GM23338 (cell line): ENCODE data around the gene STK39. TPM values are rescaled to one million over a fixed set of nuclear protein-coding genes. Genes with fewer than 3 reads are reported as not detected.

ENCODE experiments used
- ATAC-seq: fragments of 200-7000 bp; cut with Tn5 transposase; 3 replicates; pipeline ENCODE4 v1.9.1; 2020
- DNase-seq: peaks from one replicate; pipeline ENCODE4 v3.0.0-alpha.2; 2015; ENCODE audit warnings: low spot score
- H2AFZ ChIP-seq: fragments of 200-600 bp; sonication (generic); 2 replicates; pipeline ENCODE4 v1.8.0; 2016; ENCODE audit warnings: antibody characterized with exemption, mild to moderate bottlenecking, moderate library complexity
- H3F3A ChIP-seq: fragments of 200-600 bp; sonication (generic); replicated peaks from 2 replicates; pipeline ENCODE4 v1.8.0; 2017; ENCODE audit warnings: antibody characterized with exemption, mixed run types, low read depth
- H3K27ac ChIP-seq: fragments of 200-600 bp; sonication (generic); 2 replicates; pipeline ENCODE4 v1.6.1; 2016; ENCODE audit warnings: low read depth
- H3K27me3 ChIP-seq: fragments of 200-600 bp; sonication (generic); 2 replicates; pipeline ENCODE4 v1.8.0; 2016; ENCODE audit warnings: mild to moderate bottlenecking, mixed run types, moderate library complexity; ENCODE audit not compliant: insufficient read depth
- H3K36me3 ChIP-seq: fragments of 200-600 bp; sonication (generic); 2 replicates; pipeline ENCODE4 v1.8.0; 2016; ENCODE audit warnings: mild to moderate bottlenecking; ENCODE audit not compliant: insufficient read depth
- H3K4me1 ChIP-seq: fragments of 200-600 bp; sonication (generic); 2 replicates; pipeline ENCODE4 v1.8.0; 2016; ENCODE audit warnings: mild to moderate bottlenecking, moderate library complexity; ENCODE audit not compliant: insufficient read depth
- H3K4me2 ChIP-seq: fragments of 200-600 bp; sonication (generic); 2 replicates; pipeline ENCODE4 v1.7.1; 2017; ENCODE audit warnings: mixed run types
- H3K4me3 ChIP-seq: fragments of 200-600 bp; sonication (generic); 2 replicates; pipeline ENCODE4 v1.6.1; 2016; ENCODE audit warnings: mixed run types
- H3K79me2 ChIP-seq: fragments of 200-600 bp; sonication (generic); replicated peaks from 2 replicates; pipeline ENCODE4 v1.8.0; 2017; ENCODE audit warnings: mild to moderate bottlenecking; ENCODE audit not compliant: insufficient read depth
- H3K9me2 ChIP-seq: fragments of 200-600 bp; sonication (generic); 2 replicates; pipeline ENCODE4 v1.8.0; 2017; ENCODE audit not compliant: insufficient read depth
- H4K20me1 ChIP-seq: fragments of 200-600 bp; sonication (generic); replicated peaks from 2 replicates; pipeline ENCODE4 v1.8.0; 2017; ENCODE audit warnings: mild to moderate bottlenecking; ENCODE audit not compliant: insufficient read depth
- H3K27ac Mint-ChIP-seq: 2 replicates; pipeline ENCODE4 v1.8.0; 2020; ENCODE audit warnings: inconsistent platforms, mild to moderate bottlenecking, moderate library complexity, mixed read lengths
- H3K27me3 Mint-ChIP-seq: 3 replicates; pipeline ENCODE4 v1.8.0; 2022; ENCODE audit warnings: low read depth, mild to moderate bottlenecking, moderate library complexity, mixed read lengths, inconsistent platforms; ENCODE audit not compliant: insufficient read depth, poor library complexity
- H3K36me3 Mint-ChIP-seq: 3 replicates; pipeline ENCODE4 v1.8.0; 2021; ENCODE audit warnings: low read depth, mild to moderate bottlenecking, inconsistent platforms, moderate library complexity, mixed read lengths
- H3K4me1 Mint-ChIP-seq: 3 replicates; pipeline ENCODE4 v1.8.0; 2020; ENCODE audit warnings: mild to moderate bottlenecking, inconsistent platforms, mixed read lengths
- H3K4me3 Mint-ChIP-seq: 3 replicates; pipeline ENCODE4 v1.8.0; 2021; ENCODE audit warnings: moderate library complexity, mild to moderate bottlenecking, inconsistent platforms, mixed read lengths
- H3K9me3 Mint-ChIP-seq: 3 replicates; pipeline ENCODE4 v1.8.0; 2020; ENCODE audit warnings: moderate library complexity, mild to moderate bottlenecking, inconsistent platforms, mixed read lengths
- CREB1 ChIP-seq: fragments of 250-450 bp; sonication (Bioruptor Pico); IDR thresholded peaks from 2 replicates; pipeline ENCODE4 v1.5.0; 2020; ENCODE audit warnings: low read depth, mild to moderate bottlenecking, moderate library complexity
- EZH2phosphoT487 ChIP-seq: fragments of 200-600 bp; sonication (generic); IDR thresholded peaks from one replicate; pipeline ENCODE4 v1.8.1; 2018; ENCODE audit warnings: antibody characterized with exemption; ENCODE audit not compliant: unreplicated experiment
- JUNB ChIP-seq: IDR thresholded peaks from one replicate; pipeline ENCODE4 v1.6.1; 2016; ENCODE audit warnings: antibody characterized with exemption; ENCODE audit not compliant: unreplicated experiment
- NANOG ChIP-seq: IDR thresholded peaks from 2 replicates; pipeline ENCODE4 v1.6.1; 2016; ENCODE audit warnings: antibody characterized with exemption, borderline replicate concordance
- POLR2AphosphoS5 ChIP-seq: IDR thresholded peaks from 2 replicates; pipeline ENCODE4 v1.6.1; 2016; ENCODE audit warnings: antibody characterized with exemption, low read depth
- REST ChIP-seq: IDR thresholded peaks from one replicate; pipeline ENCODE4 v1.6.1; 2018; ENCODE audit warnings: antibody characterized with exemption; ENCODE audit not compliant: unreplicated experiment
- STAT1 ChIP-seq: IDR thresholded peaks from one replicate; pipeline ENCODE4 v1.6.1; 2016; ENCODE audit warnings: antibody characterized with exemption; ENCODE audit not compliant: unreplicated experiment
- ZNF114 ChIP-seq: fragments of 250-450 bp; sonication (Bioruptor Pico); IDR thresholded peaks from 2 replicates; pipeline ENCODE4 v1.5.0; 2020; ENCODE audit warnings: mild to moderate bottlenecking, moderate library complexity
- ZNF331 ChIP-seq: fragments of 250-450 bp; sonication (Bioruptor Pico); IDR thresholded peaks from 2 replicates; pipeline ENCODE4 v1.5.0; 2020; ENCODE audit warnings: low read depth, mild to moderate bottlenecking, moderate library complexity
- ZNF462 ChIP-seq: fragments of 250-450 bp; sonication (Bioruptor Pico); IDR thresholded peaks from 2 replicates; pipeline ENCODE4 v1.5.0; 2020; ENCODE audit warnings: mild to moderate bottlenecking, moderate library complexity
- polyA plus RNA-seq: library from polyadenylated mRNA; unstranded; fragments of >200 nt; fragmentation: Nextera tagmentation; extraction: Ambion mirVana; gene quantifications from 2 replicates; pipeline ENCODE4 v1.2.1, GENCODE V29; 2016
- total RNA-seq: library from RNA; depleted of rRNA; stranded (reverse); fragments of >200 nt; shearing (Covaris generic); gene quantifications from 2 replicates; pipeline ENCODE4 v1.2.3, GENCODE V29; 2014
- TF ChIP-seq, protein P1 (sequence below), 2 experiments: fragments of 200-600 bp in 1 of 2; sonication (generic) in 1 of 2; conservative IDR thresholded peaks; 2 replicates each; pipeline versions ENCODE4 v1.5.1 to v1.6.1; 2016 to 2017; ENCODE audit warnings: antibody characterized with exemption in 2 of 2, low read depth in 2 of 2, mild to moderate bottlenecking in 2 of 2, moderate library complexity in 1 of 2
- TF ChIP-seq, protein P2 (sequence below): IDR thresholded peaks from 2 replicates; pipeline ENCODE4 v1.6.1; 2016; ENCODE audit warnings: antibody characterized with exemption

The STK39 gene
- total and polyA plus RNA-seq, 2 experiments from 2014 or later = 9.5 to 16.9 TPM

- no peak for TF ChIP-seq JUNB
Measured at GRCh38 chr2:168003876-168004275, 243.5 kb downstream of the STK39 start (continued).

GRCh38 chr2:168002021-168002553, 245.3 kb downstream of the STK39 start:
- Histone ChIP-seq H3K36me3 (no peaks in the 10 kb centered on the region), H3K79me2 (no peaks in the 10 kb centered on the region), H3F3A (no peaks in the 10 kb centered on the region), H3K4me1 (no peaks in the 10 kb centered on the region; the same call in 1 of the 2 replicates), H3K4me3 (no peak overlapping the region), H3K9me2 (no peaks in the 10 kb centered on the region), H2AFZ (no peak overlapping the region), H3K27me3 (no peaks in the 10 kb centered on the region), H4K20me1 (no peaks in the 10 kb centered on the region), H3K27ac (no peak overlapping the region), H3K4me2 (no peak overlapping the region)
- Mint-ChIP-seq H3K4me3 (no peak overlapping the region), H3K4me1 (peaks cover 14% of the 10 kb centered on the region; the same call in 2 of the 3 replicates), H3K27me3 (no peaks in the 10 kb centered on the region), H3K27ac (0 out of 2 replicates have a peak overlapping the region, but pooled peaks have one; percentile 45), H3K36me3 (peaks cover 6% of the 10 kb centered on the region; the same call in 2 of the 3 replicates), H3K9me3 (0 out of 3 replicates have a peak, but pooled peaks cover 4% of the 10 kb centered on the region)
- TF ChIP-seq NANOG (no peak), POLR2AphosphoS5 (no peak), ZNF114 (CRISPR knock-in tag) (no peak), REST (no peak), EZH2phosphoT487 (no peak), CREB1 (CRISPR knock-in tag) (no peak), STAT1 (no peak), ZNF462 (CRISPR knock-in tag) (no peak), ZNF331 (CRISPR knock-in tag) (no peak)
- TF ChIP-seq, protein P1, sequence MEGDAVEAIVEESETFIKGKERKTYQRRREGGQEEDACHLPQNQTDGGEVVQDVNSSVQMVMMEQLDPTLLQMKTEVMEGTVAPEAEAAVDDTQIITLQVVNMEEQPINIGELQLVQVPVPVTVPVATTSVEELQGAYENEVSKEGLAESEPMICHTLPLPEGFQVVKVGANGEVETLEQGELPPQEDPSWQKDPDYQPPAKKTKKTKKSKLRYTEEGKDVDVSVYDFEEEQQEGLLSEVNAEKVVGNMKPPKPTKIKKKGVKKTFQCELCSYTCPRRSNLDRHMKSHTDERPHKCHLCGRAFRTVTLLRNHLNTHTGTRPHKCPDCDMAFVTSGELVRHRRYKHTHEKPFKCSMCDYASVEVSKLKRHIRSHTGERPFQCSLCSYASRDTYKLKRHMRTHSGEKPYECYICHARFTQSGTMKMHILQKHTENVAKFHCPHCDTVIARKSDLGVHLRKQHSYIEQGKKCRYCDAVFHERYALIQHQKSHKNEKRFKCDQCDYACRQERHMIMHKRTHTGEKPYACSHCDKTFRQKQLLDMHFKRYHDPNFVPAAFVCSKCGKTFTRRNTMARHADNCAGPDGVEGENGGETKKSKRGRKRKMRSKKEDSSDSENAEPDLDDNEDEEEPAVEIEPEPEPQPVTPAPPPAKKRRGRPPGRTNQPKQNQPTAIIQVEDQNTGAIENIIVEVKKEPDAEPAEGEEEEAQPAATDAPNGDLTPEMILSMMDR (conservative IDR thresholded peaks at IDR 0.05; ENCODE audit: low read depth in 2 of 2) = no peak
- TF ChIP-seq, protein P2, sequence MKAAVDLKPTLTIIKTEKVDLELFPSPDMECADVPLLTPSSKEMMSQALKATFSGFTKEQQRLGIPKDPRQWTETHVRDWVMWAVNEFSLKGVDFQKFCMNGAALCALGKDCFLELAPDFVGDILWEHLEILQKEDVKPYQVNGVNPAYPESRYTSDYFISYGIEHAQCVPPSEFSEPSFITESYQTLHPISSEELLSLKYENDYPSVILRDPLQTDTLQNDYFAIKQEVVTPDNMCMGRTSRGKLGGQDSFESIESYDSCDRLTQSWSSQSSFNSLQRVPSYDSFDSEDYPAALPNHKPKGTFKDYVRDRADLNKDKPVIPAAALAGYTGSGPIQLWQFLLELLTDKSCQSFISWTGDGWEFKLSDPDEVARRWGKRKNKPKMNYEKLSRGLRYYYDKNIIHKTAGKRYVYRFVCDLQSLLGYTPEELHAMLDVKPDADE = no peak
- ATAC-seq (no peak), DNase-seq (no peak)
